ENCODE data around the gene ANO8.

The ANO8 gene

DNA sequence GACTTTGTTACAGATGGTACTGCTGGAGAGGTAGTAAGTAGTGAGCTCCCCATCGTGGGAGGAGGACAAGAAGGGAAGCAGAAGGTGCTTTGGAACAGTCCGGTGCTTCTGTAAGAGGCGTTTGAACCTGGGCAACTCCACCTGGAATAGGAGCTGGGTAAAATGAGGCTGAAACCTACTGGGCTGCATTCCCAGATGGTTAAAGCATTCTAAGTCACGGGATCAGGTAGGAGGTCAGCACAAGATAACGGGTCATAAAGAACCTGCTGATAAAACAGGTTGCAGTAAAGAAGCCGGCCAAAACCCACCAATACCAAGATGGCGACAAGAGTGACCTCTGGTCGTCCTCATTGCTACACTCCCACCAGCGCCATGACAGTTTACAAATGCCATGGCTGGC, 47.9 kb downstream of the ANO8 start:
- DNase-seq (ENCODE audit: low read depth): no peak
- TF ChIP-seq, protein P1, sequence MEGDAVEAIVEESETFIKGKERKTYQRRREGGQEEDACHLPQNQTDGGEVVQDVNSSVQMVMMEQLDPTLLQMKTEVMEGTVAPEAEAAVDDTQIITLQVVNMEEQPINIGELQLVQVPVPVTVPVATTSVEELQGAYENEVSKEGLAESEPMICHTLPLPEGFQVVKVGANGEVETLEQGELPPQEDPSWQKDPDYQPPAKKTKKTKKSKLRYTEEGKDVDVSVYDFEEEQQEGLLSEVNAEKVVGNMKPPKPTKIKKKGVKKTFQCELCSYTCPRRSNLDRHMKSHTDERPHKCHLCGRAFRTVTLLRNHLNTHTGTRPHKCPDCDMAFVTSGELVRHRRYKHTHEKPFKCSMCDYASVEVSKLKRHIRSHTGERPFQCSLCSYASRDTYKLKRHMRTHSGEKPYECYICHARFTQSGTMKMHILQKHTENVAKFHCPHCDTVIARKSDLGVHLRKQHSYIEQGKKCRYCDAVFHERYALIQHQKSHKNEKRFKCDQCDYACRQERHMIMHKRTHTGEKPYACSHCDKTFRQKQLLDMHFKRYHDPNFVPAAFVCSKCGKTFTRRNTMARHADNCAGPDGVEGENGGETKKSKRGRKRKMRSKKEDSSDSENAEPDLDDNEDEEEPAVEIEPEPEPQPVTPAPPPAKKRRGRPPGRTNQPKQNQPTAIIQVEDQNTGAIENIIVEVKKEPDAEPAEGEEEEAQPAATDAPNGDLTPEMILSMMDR (conservative IDR thresholded peaks at IDR 0.05; ENCODE audit: low read depth, low read length): no peak
- no peak overlapping the region for H3K4me3 ChIP-seq (ENCODE audit: low read length)

DNA sequence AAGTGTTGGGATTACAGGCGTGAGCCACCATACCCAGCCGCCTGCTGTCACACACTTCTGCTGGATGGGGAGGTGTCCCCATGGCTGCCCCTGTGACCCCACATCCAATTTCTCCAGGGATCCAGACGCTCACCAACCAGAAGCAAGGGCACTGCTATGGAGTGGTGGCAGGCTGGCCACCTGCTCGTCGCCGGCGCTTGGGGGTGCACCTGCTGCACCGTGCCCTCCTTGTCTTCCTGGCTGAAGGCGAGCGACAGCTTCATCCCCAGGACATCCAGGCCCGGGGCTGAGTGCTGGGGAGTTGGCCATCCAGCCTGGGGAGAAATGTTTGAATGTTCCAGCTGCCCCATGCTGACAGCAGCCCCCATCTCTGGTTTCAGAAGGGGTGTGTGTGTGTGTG, 48.4 kb downstream of the ANO8 start:
- no peak overlapping the region for H3K4me3 ChIP-seq (ENCODE audit: low read length)
- TF ChIP-seq, protein P1 (conservative IDR thresholded peaks at IDR 0.05; ENCODE audit: low read depth, low read length): no peak
- no peak for DNase-seq (ENCODE audit: low read depth)

DNA sequence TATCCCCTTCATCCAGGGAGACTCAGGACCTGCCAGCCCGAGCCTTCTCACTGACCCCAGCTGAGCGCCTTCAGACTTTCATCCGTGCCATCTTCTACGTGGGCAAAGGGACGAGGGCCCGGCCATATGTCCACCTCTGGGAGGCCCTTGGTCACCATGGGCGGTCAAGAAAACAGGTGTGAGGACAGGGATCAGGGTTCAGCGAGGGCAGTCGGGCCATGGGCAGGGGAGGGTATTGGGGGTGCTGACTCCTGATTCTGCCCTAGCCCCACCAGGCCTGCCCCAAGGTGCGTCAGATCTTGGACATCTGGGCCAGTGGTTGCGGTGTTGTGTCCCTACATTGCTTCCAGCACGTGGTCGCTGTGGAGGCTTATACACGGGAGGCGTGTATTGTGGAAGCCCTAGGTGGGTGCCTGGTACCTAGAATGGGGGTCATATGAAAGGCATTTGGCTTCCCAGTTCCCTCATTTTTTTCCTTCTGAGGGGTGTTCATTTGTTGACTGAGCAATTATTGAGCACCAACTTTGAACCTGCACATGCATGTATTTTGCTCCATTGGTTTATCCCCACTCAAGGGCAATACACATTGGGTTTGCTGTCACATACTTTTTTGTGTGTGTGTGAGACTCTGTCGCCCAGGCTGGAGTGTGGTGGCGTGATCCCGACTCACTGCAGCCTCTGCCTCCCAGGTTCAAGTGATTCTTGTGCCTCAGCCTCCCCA, 49.1 kb downstream of the ANO8 start:
- DNase-seq (ENCODE audit: low read depth): no peak
- TF ChIP-seq, protein P1 (conservative IDR thresholded peaks at IDR 0.05; ENCODE audit: low read depth, low read length): no peak
- H3K4me3 ChIP-seq (ENCODE audit: low read length): no peak overlapping the region

DNA sequence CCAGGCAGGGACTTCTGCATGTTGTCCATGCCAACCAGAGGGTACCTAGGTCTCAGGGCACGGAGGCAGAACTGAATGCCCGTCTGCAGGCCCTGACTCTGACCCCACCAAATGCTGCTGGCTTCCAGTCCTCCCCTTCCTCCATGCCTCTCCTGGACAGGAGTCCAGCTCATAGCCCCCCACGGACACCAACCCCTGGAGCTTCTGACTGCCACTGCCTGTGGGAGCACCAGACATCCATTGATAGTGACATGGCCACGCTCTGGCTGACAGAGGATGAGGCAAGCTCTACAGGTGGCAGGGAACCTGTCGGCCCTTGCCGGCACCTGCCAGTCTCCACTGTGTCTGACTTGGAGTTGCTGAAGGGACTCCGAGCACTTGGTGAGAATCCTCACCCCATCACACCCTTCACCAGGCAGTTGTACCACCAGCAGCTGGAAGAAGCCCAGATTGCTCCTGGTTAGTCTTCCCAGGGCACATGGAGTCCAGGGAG, 51.1 kb downstream of the ANO8 start:
- TF ChIP-seq, protein P1 (conservative IDR thresholded peaks at IDR 0.05; ENCODE audit: low read depth, low read length): no peak
- no peak for DNase-seq (ENCODE audit: low read depth)
- H3K4me3 ChIP-seq (ENCODE audit: low read length): no peak overlapping the region

DNA sequence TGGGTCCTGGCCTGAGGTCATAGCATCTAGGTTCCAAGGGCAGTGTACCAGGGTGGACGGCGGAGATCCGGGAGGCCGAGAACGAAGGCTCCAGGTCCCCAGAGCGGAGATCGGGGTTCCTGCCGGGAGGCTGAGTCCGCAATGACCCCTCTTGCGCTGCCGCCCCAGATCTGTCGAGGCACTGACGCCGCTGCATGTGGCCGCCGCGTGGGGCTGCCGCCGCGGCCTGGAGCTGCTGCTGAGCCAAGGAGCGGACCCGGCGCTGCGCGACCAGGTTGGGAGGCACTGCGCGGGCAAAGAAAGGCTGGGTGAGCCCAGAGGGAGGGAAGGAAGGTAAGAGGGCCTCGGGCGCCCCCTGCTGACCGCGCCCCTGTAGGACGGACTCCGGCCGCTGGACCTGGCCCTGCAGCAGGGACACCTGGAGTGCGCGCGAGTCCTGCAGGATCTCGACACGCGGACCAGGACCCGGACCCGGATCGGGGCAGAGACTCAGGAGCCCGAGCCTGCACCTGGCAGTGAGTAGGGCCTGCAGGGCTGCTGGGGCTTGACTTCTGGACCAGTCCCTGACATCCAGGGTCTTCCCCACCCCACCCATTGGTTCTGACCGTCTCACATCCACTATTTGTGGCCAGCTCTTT, 52.0 kb downstream of the ANO8 start:
- DNase-seq (ENCODE audit: low read depth): no peak
- H3K4me3 ChIP-seq (ENCODE audit: low read length): peak overlapping the region; percentile 14
- TF ChIP-seq, protein P1 (conservative IDR thresholded peaks at IDR 0.05; ENCODE audit: low read depth, low read length): peak; percentile 86

DNA sequence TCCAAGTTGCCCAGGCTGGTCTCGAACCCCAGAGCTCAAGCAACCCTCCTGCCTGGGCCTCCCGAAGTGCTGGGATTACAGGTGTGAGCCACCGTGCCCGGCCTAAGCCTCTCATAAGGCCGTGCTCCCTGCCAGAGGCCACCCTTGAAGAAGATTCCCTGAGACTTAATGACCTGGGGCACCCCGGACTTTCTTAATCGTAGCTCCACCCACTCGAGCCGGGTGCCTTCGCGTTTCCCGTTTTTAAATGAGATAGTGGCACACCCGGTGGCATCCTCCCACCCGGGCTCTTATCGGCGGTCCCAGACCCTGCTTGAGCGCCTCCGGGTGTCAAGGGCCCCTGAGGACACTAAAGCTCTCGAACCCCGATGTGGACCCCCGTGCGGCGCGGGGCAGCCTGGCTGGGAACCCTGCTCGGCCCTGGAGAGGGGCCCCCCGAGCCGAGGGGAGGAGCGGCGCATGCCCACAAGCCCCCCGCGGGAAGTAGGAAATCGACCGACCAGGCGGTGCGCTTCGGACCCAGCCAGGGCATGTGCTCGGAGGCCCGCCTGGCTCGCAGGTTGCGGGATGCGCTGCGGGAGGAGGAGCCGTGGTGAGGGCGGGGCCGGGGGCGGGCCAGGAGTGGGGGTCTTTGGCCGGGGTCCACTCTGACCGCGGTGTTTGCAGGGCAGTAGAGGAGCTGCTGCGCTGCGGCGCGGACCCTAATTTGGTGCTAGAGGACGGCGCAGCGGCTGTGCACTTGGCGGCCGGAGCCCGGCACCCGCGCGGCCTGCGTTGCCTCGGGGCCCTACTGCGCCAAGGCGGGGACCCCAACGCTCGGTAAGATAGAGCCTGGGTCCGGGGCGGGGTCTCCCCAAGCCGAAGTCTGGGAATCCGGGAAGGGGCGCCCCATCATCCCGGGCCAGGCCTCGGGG, 53.0 kb downstream of the ANO8 start, which contains the start of gene ANKLE1:
ANKLE1 (plus strand) TSS at position 511 of the 914 bp plus-strand sequence; CDS start at position 531, 20 bp downstream.
- TF ChIP-seq, protein P1 (conservative IDR thresholded peaks at IDR 0.05; ENCODE audit: low read depth, low read length): no peak
- no peak for DNase-seq (ENCODE audit: low read depth)
- peak within 1 kb of the TSS; percentile 28 for H3K4me3 ChIP-seq (ENCODE audit: low read length)
